GM21619 (cell line): ENCODE data around the gene TDRD9.

Experiments
- ATAC-seq: cut with Tn5 transposase; IDR thresholded peaks from one replicate; pipeline ENCODE4 v1.9.1; 2021; ENCODE audit not compliant: unreplicated experiment

The TDRD9 gene

DNA sequence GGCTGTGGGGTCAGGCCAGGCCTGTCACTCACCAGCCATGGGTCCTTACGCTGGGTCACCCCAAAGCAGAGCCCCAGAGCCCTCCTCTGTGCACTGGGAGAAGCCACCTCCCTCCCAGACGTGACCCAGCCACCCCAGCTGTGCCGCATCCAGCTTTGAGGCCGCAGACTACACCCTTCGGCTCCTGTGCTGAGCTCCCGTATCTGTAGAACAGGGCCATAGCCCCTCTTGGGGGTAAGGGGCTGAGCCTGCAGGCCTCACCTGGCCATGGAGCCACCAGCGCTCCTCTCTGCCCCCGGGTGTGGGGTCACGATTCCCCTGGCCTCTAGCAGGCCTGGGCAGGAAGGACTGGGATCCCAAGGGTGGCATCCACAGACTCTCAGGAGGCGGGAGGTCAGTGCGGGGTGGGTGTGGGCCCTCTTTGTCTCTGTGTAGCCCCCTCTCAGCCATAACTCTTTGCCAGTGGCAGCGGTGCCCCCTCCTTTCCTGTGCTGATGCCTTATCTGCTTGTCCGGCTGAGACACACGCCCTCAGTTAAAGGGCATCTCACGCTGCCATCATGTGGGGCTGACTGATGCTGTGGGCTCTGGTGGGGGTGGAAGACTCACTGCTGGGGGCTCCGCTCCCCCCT, 173.5 kb downstream of the TDRD9 start:
- no peak for ATAC-seq
